Nucleus accumbens (tissue), 56 donors: ENCODE results near the gene VPS33A.
A peak's percentile ranks its signal among the peaks of the same experiment; 100 is the strongest.
"Not testable (repeated sequence)": the region's sequence is repeated elsewhere in the genome, so short reads cannot be mapped to it uniquely, and the experiment has no call there.

Source experiments
- DNase-seq, 56 donors: peaks; one replicate each; lab custom pipeline; 2025; lab: John Stamatoyannopoulos, UW

VPS33A gene

GRCh38 chr12:122258939-122259338 lies 7.4 kb downstream of the VPS33A start:
- not testable (repeated sequence) for DNase-seq

- not testable (repeated sequence) for DNase-seq
These were observed 7.8 kb downstream of the VPS33A start for GRCh38 chr12:122258462-122258861.

- no peak for DNase-seq
These were observed 15.8 kb downstream of the VPS33A start for GRCh38 chr12:122250536-122250935.

GRCh38 chr12:122250047-122250446 lies 16.2 kb downstream of the VPS33A start:
- DNase-seq = no peak

- no peak for DNase-seq
These were observed 20.7 kb downstream of the VPS33A start for GRCh38 chr12:122245553-122245952.

GRCh38 chr12:122244565-122245371 lies 21.5 kb downstream of the VPS33A start:
- no peak for DNase-seq

GRCh38 chr12:122243965-122244364 lies 22.3 kb downstream of the VPS33A start:
- no peak for DNase-seq

- DNase-seq = no peak
These were observed 27.4 kb downstream of the VPS33A start for GRCh38 chr12:122238861-122239260.

GRCh38 chr12:122235741-122236140 lies 30.6 kb downstream of the VPS33A start:
- no peak for DNase-seq

GRCh38 chr12:122232691-122233090 lies 33.6 kb downstream of the VPS33A start:
- no peak for DNase-seq

GRCh38 chr12:122230798-122231197 lies 35.5 kb downstream of the VPS33A start:
- no peak for DNase-seq

GRCh38 chr12:122228092-122228491 lies 38.2 kb downstream of the VPS33A start:
- no peak for DNase-seq

GRCh38 chr12:122227341-122227740 lies 39.0 kb downstream of the VPS33A start:
- DNase-seq = no peak

- peak in 2 of 56 donors; percentile 36 to 60 for DNase-seq
These were observed 39.7 kb downstream of the VPS33A start for GRCh38 chr12:122226366-122227125.

GRCh38 chr12:122225683-122226365 lies 40.5 kb downstream of the VPS33A start, which contains the start of gene DIABLO:
DIABLO (minus strand) TSS chr12:122226052; CDS start chr12:122226014, 38 bp downstream.
- DNase-seq = peak; percentile 85 to 100 (median 100)

GRCh38 chr12:122216445-122216844 lies 49.8 kb downstream of the VPS33A start:
- no peak for DNase-seq

- no peak for DNase-seq
These were observed 50.5 kb downstream of the VPS33A start for GRCh38 chr12:122215771-122216170.

- no peak for DNase-seq
These were observed 58.0 kb downstream of the VPS33A start for GRCh38 chr12:122208073-122208820.

GRCh38 chr12:122207391-122207790 lies 58.9 kb downstream of the VPS33A start:
- DNase-seq = no peak

GRCh38 chr12:122206976-122207375 lies 59.3 kb downstream of the VPS33A start:
- no peak for DNase-seq
